22Rv1 (cell line): ENCODE results near the gene MXRA7.

ENCODE experiments used
- CTCF ChIP-seq: fragments of 450-650 bp; IDR thresholded peaks from 2 replicates; pipeline ENCODE4 v1.5.1; 2017; ENCODE audit warnings: mild to moderate bottlenecking
- ZFX ChIP-seq: fragments of 450-650 bp; IDR thresholded peaks from 2 replicates; pipeline ENCODE4 v1.6.1; 2017; ENCODE audit warnings: antibody characterized with exemption, borderline replicate concordance

GRCh38 chr17:76727745-76728456, 17.1 kb upstream of the MXRA7 start:
- no peak for TF ChIP-seq CTCF
- TF ChIP-seq ZFX = no peak
